IMR-90 (cell line): ENCODE data around the gene CYP2R1. TPM values are rescaled to one million over a fixed set of nuclear protein-coding genes. Genes with fewer than 3 reads are reported as not detected.
"Not testable (repeated sequence)": the region's sequence is repeated elsewhere in the genome, so short reads cannot be mapped to it uniquely, and the experiment has no call there.

Source experiments
- ATAC-seq: fragments of 200-7000 bp; cut with Tn5 transposase; 2 replicates; pipeline ENCODE4 v1.9.1; 2020; ENCODE audit warnings: low read depth, mild to moderate bottlenecking, moderate library complexity
- BruUV-seq: library from RNA; stranded (reverse); fragments of 400-500 nt; replicated peaks from 2 replicates; lab custom pipeline; 2021; lab: Mats Ljungman, UMichigan
- CTCF ChIA-PET: fragments of 300-600 bp; formaldehyde crosslinking; extraction: SDS; loops from one replicate; lab custom pipeline; 2021; ENCODE audit warnings: antibody characterized with exemption; lab: Yijun Ruan, JAX
- POLR2A ChIA-PET: fragments of 300-600 bp; sonication (Branson Sonifier 250); formaldehyde crosslinking; loops from one replicate; lab custom pipeline; 2022; ENCODE audit warnings: antibody characterized with exemption; ENCODE audit not compliant: unreplicated experiment; lab: Charles Lee
- DNase-seq: peaks from one replicate; pipeline ENCODE4 v3.0.0; 2013
- H2AFZ ChIP-seq: replicated peaks from 2 replicates; pipeline ENCODE3; 2013; ENCODE audit warnings: low read length, mild to moderate bottlenecking; ENCODE audit not compliant: poor library complexity
- H2AK5ac ChIP-seq: 2 replicates; pipeline ENCODE4 v1.6.1; 2013; ENCODE audit warnings: low read depth, low read length, inconsistent platforms
- H2AK9ac ChIP-seq: replicated peaks from 2 replicates; pipeline ENCODE3; 2013; ENCODE audit warnings: mild to moderate bottlenecking, low read depth, low read length, moderate library complexity; ENCODE audit not compliant: poor library complexity
- H2BK120ac ChIP-seq: 2 replicates; pipeline ENCODE4 v1.6.1; 2013; ENCODE audit warnings: low read depth, low read length, inconsistent platforms
- H2BK15ac ChIP-seq: 3 replicates; pipeline ENCODE4 v1.6.1; 2013; ENCODE audit warnings: low read depth, low read length, inconsistent platforms
- H2BK20ac ChIP-seq: 2 replicates; pipeline ENCODE4 v1.6.1; 2013; ENCODE audit warnings: low read depth, mild to moderate bottlenecking, inconsistent platforms, low read length, moderate library complexity
- H2BK5ac ChIP-seq: 2 replicates; pipeline ENCODE4 v1.6.1; 2013; ENCODE audit warnings: mild to moderate bottlenecking, low read depth, low read length, inconsistent platforms; ENCODE audit not compliant: poor library complexity, severe bottlenecking
- H3K14ac ChIP-seq: replicated peaks from 2 replicates; pipeline ENCODE4 v1.6.1; 2013; ENCODE audit warnings: low read depth, low read length, inconsistent platforms
- H3K18ac ChIP-seq: 2 replicates; pipeline ENCODE4 v1.6.1; 2013; ENCODE audit warnings: low read depth, low read length, control low read depth
- H3K23ac ChIP-seq: 2 replicates; pipeline ENCODE4 v1.6.1; 2013; ENCODE audit warnings: low read depth, low read length, inconsistent platforms
- H3K27ac ChIP-seq: 2 replicates; pipeline ENCODE4 v1.5.1; 2013; ENCODE audit warnings: mild to moderate bottlenecking, control low read depth, low read length; ENCODE audit not compliant: insufficient read depth
- H3K27me3 ChIP-seq: 2 replicates; pipeline ENCODE4 v1.6.1; 2013; ENCODE audit warnings: low read length; ENCODE audit not compliant: control insufficient read depth, insufficient read depth
- H3K36me3 ChIP-seq: 2 replicates; pipeline ENCODE4 v1.6.1; 2013; ENCODE audit warnings: low read length, mixed read lengths; ENCODE audit not compliant: control insufficient read depth, insufficient read depth
- H3K4ac ChIP-seq: 2 replicates; pipeline ENCODE4 v1.6.1; 2013; ENCODE audit warnings: low read depth, low read length, inconsistent platforms
- H3K4me1 ChIP-seq: 2 replicates; pipeline ENCODE4 v1.6.1; 2013; ENCODE audit warnings: low read length, mixed read lengths; ENCODE audit not compliant: control insufficient read depth, insufficient read depth
- H3K4me2 ChIP-seq: 2 replicates; pipeline ENCODE4 v1.6.1; 2013; ENCODE audit warnings: low read depth, mild to moderate bottlenecking, control low read depth, low read length, moderate library complexity
- H3K4me3 ChIP-seq: 2 replicates; pipeline ENCODE4 v1.5.1; 2013; ENCODE audit warnings: low read depth, mild to moderate bottlenecking, control low read depth, low read length, moderate library complexity; ENCODE audit not compliant: insufficient read depth
- H3K56ac ChIP-seq: 2 replicates; pipeline ENCODE4 v1.6.1; 2013; ENCODE audit warnings: low read length, inconsistent platforms; ENCODE audit not compliant: insufficient read depth; ENCODE audit errors: extremely low read depth
- H3K79me1 ChIP-seq, 2 experiments: 2 replicates each; pipeline ENCODE4 v1.6.1; 2013; ENCODE audit warnings: low read length in 2 of 2, inconsistent platforms in 1 of 2, low read depth in 1 of 2
- H3K9ac ChIP-seq: 2 replicates; pipeline ENCODE4 v1.6.1; 2013; ENCODE audit warnings: low read depth, low read length, control low read depth
- H3K9me1 ChIP-seq: 2 replicates; pipeline ENCODE4 v1.6.1; 2013; ENCODE audit warnings: low read length, inconsistent platforms; ENCODE audit not compliant: insufficient read depth
- H3K9me3 ChIP-seq: 2 replicates; pipeline ENCODE4 v1.6.1; 2013; ENCODE audit warnings: low read length; ENCODE audit not compliant: control insufficient read depth, insufficient read depth
- H4K20me1 ChIP-seq: 2 replicates; pipeline ENCODE4 v1.6.1; 2013; ENCODE audit warnings: low read length, inconsistent platforms; ENCODE audit not compliant: insufficient read depth
- H4K5ac ChIP-seq: 2 replicates; pipeline ENCODE4 v1.6.1; 2013; ENCODE audit warnings: mild to moderate bottlenecking, low read depth, low read length, control low read depth
- H4K8ac ChIP-seq, 2 experiments: 2 replicates each; pipeline ENCODE4 v1.6.1; 2013; ENCODE audit warnings: low read depth in 2 of 2, low read length in 2 of 2, control low read depth in 1 of 2, inconsistent platforms in 1 of 2
- H4K91ac ChIP-seq: 2 replicates; pipeline ENCODE4 v1.6.1; 2013; ENCODE audit warnings: low read depth, low read length, inconsistent platforms; ENCODE audit not compliant: insufficient read depth
- WGBS, 2 experiments: methylation state at CpG; one replicate each; pipeline versions ENCODE4 v1.1.5 to v1.1.7; 2013; ENCODE audit warnings: missing lambda C conversion rate in 2 of 2; ENCODE audit not compliant: insufficient read length in 1 of 2; ENCODE audit errors: extremely low coverage in 2 of 2; 5-methylcytosine and 5-hydroxymethylcytosine counted together
- dilution Hi-C: fragments of 300-500 bp; cut with HindIII; formaldehyde crosslinking; loops from one replicate; pipeline ENCODE4 v1.14.3; 2018; ENCODE audit warnings: low sequenced_read_pairs; ENCODE audit not compliant: unreplicated experiment
- in situ Hi-C: fragments of 300-500 bp; cut with MboI; formaldehyde crosslinking; loops from 3 replicates; pipeline ENCODE4 v1.14.3; 2019; ENCODE audit warnings: low sequenced_read_pairs, inconsistent platforms, mixed read lengths
- intact Hi-C: fragments of 100-400 bp; cut with micrococcal nuclease; formaldehyde crosslinking; loops from 2 replicates; pipeline ENCODE4 v1.10.0; 2022
- polyA plus RNA-seq, 3 experiments: library from polyadenylated mRNA; depleted of rRNA; stranded (reverse); fragments of >200 nt; gene quantifications; 2 replicates each; pipeline ENCODE4 v1.2.3, GENCODE V29; 2012; ENCODE audit warnings: low replicate concordance in 1 of 3
- total RNA-seq: library from RNA; depleted of rRNA; stranded (reverse); fragments of >200 nt; gene quantifications from 2 replicates; pipeline ENCODE4 v1.2.3, GENCODE V29; 2012

Gene CYP2R1
- total and polyA plus RNA-seq, 2 of the 4 experiments (the other 2 are of a cell fraction), result 4.7 to 5.2 TPM

DNA sequence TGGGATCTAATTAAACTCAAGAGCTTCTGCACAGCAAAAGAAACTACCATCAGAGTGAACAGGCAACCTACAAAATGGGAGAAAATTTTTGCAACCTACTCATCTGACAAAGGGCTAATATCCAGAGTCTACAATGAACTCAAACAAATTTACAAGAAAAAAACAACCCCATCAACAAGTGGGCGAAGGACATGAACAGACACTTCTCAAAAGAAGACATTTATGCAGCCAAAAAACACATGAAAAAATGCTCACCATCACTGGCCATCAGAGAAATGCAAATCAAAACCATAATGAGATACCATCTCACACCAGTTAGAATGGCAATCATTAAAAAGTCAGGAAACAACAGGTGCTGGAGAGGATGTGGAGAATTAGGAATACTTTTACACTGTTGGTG, 8.3 kb downstream of the CYP2R1 start:
- DNase-seq, ATAC-seq, POLR2A ChIA-PET, H2BK15ac ChIP-seq, H4K8ac ChIP-seq, dilution Hi-C loops, H2AFZ ChIP-seq, H3K4me3 ChIP-seq, H2AK9ac ChIP-seq, H3K79me1 ChIP-seq, H2AK5ac ChIP-seq, H3K9me1 ChIP-seq, H4K91ac ChIP-seq, H3K36me3 ChIP-seq, H3K14ac ChIP-seq, H3K23ac ChIP-seq, H3K27ac ChIP-seq, H4K5ac ChIP-seq, H4K20me1 ChIP-seq, H2BK120ac ChIP-seq, intact Hi-C loops, H2BK5ac ChIP-seq, H3K56ac ChIP-seq, H3K4me1 ChIP-seq, BruUV-seq, H3K27me3 ChIP-seq, H2BK20ac ChIP-seq, CTCF ChIA-PET, H3K9me3 ChIP-seq, H3K4ac ChIP-seq, H3K9ac ChIP-seq, H3K18ac ChIP-seq, H3K4me2 ChIP-seq: not testable (repeated sequence)
- in situ Hi-C loops, result loop anchor here (25.0 kb wide), 1 partner anchor 621 kb away; no protein-coding TSS in a partner anchor
- WGBS, 2 experiments, result no CpG with 5 or more reads among the region's 1 CpG
